Measurements from ENCODE around the gene CRB2. TPM values are rescaled to one million over a fixed set of nuclear protein-coding genes. Genes with fewer than 3 reads are reported as not detected.
A peak's percentile ranks its signal among the peaks of the same experiment; 100 is the strongest.

The CRB2 gene
- total RNA-seq, 1 experiment from 2014 or later = 3.6 TPM

GRCh38 chr9:123399803-123400378, 43.9 kb downstream of the CRB2 start:
- Histone ChIP-seq H2AK5ac (ENCODE audit: insufficient read length, low read length) (no peak overlapping the region), H3K79me1 (ENCODE audit: insufficient read depth, low read depth, low read length, poor library complexity, severe bottlenecking) (no peaks in the 10 kb centered on the region), H4K8ac (replicated peaks; ENCODE audit: insufficient read length, low read depth, low read length) (no peak overlapping the region), H3K4me2 (ENCODE audit: insufficient read depth, insufficient read length, low read length) (no peak overlapping the region), H3K27ac (ENCODE audit: insufficient read length, low read depth, low read length) (no peak overlapping the region), H3K9me3 (ENCODE audit: control insufficient read depth, low read depth, low read length) (no peaks in the 10 kb centered on the region), H3K14ac (ENCODE audit: insufficient read depth, low read length) (no peak overlapping the region), H4K5ac (ENCODE audit: insufficient read length, low read depth, low read length) (no peak overlapping the region), H2BK12ac (ENCODE audit: insufficient read length, low read depth, low read length) (no peak overlapping the region), H3K56ac (ENCODE audit: insufficient read length, low read depth, low read length) (no peak overlapping the region), H2BK20ac (ENCODE audit: low read depth, low read length, poor library complexity, severe bottlenecking) (no peak overlapping the region), H2BK5ac (ENCODE audit: insufficient read length, low read length) (no peak overlapping the region), H3T11ph (ENCODE audit: low read length) (no peak overlapping the region), H2BK15ac (ENCODE audit: low read depth, low read length) (no peak overlapping the region), H3K27me3 (ENCODE audit: insufficient read depth, low read length) (no peaks in the 10 kb centered on the region), H3K4ac (ENCODE audit: low read depth, low read length) (no peak overlapping the region), H2BK120ac (ENCODE audit: low read depth, low read length, poor library complexity, severe bottlenecking) (no peak overlapping the region), H3K23ac (ENCODE audit: insufficient read length, low read depth, low read length) (no peak overlapping the region), H2AFZ (ENCODE audit: low read length) (no peak overlapping the region), H3K9ac (ENCODE audit: extremely low read depth, insufficient read length, low read length) (no peak overlapping the region), H3K79me2 (ENCODE audit: insufficient read depth, low read length) (no peaks in the 10 kb centered on the region), H4K91ac (ENCODE audit: insufficient read length, low read depth, low read length) (no peak overlapping the region), H3K4me1 (ENCODE audit: insufficient read depth, low read length) (no peaks in the 10 kb centered on the region), H4K20me1 (ENCODE audit: control insufficient read depth, insufficient read depth, insufficient read length) (no peaks in the 10 kb centered on the region), H3K23me2 (ENCODE audit: insufficient read length, low read depth, low read length, poor library complexity, severe bottlenecking) (no peaks in the 10 kb centered on the region), H3K18ac (ENCODE audit: insufficient read length, low read depth, low read length) (no peak overlapping the region)
- 0 out of 7 replicates have a peak overlapping the region, but pooled peaks of 1 of the 3 experiments have one; percentile 27 for H3K27ac Mint-ChIP-seq
- no peak overlapping the region for H3K4me3 Mint-ChIP-seq
- H3K9me3 Mint-ChIP-seq = no peaks in the 10 kb centered on the region
- H3K4me1 Mint-ChIP-seq = peaks cover 27 to 28% of the 10 kb centered on the region in 2 experiments
- H3K36me3 Mint-ChIP-seq (ENCODE audit: insufficient read depth in 1 of 3, low read depth in 3 of 3) = 0 out of 7 replicates have a peak, but pooled peaks cover 0 to 2% (median 0%) of the 10 kb centered on the region in 3 experiments
- no CpG with 5 or more reads among the region's 11 CpGs for WGBS (ENCODE audit: extremely low coverage, insufficient read length, low lambda C conversion rate)
- H3K27me3 Mint-ChIP-seq (ENCODE audit: low read depth) = no peaks in the 10 kb centered on the region; the same call in 1 of the 2 replicates
- DNase-seq = peak; percentile 63
- peak; percentile 87 for TF ChIP-seq CTCF (conservative IDR thresholded peaks at IDR 0.05)

Data from H9 (cell line).